IPS-NIHi11 (cell line): Measurements from ENCODE around the gene GBF1.

Source experiments
- DNase-seq: peaks from one replicate; pipeline ENCODE4 v3.0.0; 2012; ENCODE audit warnings: mixed read lengths, low spot score

GBF1 gene

GRCh38 chr10:102424145-102424544, 178.8 kb downstream of the GBF1 start:
- DNase-seq = no peak

- DNase-seq = no peak
These were observed 179.6 kb downstream of the GBF1 start for GRCh38 chr10:102424916-102425315.

GRCh38 chr10:102425444-102425843, 180.1 kb downstream of the GBF1 start:
- DNase-seq = no peak

GRCh38 chr10:102426803-102427287, 181.5 kb downstream of the GBF1 start:
- DNase-seq = no peak

- DNase-seq = no peak
These were observed 184.1 kb downstream of the GBF1 start for GRCh38 chr10:102429468-102429867.

- DNase-seq = no peak
These were observed 186.3 kb downstream of the GBF1 start for GRCh38 chr10:102431452-102432124.
